HuH-7 (cell line): ENCODE results near the gene SPATA20.

Experiments used
- DNase-seq: peaks from one replicate; pipeline ENCODE4 v3.0.0; 2011; ENCODE audit warnings: low spot score

The SPATA20 gene

GRCh38 chr17:50520483-50520882 lies 26.5 kb upstream of the SPATA20 start:
- no peak for DNase-seq

- DNase-seq: no peak
Measured at GRCh38 chr17:50521514-50521913, 25.5 kb upstream of the SPATA20 start.

- DNase-seq: no peak
Measured at GRCh38 chr17:50522766-50523165, 24.2 kb upstream of the SPATA20 start.

- no peak for DNase-seq
Measured at GRCh38 chr17:50523208-50523607, 23.8 kb upstream of the SPATA20 start.

GRCh38 chr17:50524838-50525237 lies 22.1 kb upstream of the SPATA20 start:
- no peak for DNase-seq

GRCh38 chr17:50527155-50527762 lies 19.7 kb upstream of the SPATA20 start:
- DNase-seq: no peak

- DNase-seq: no peak
Measured at GRCh38 chr17:50527949-50528474, 19.0 kb upstream of the SPATA20 start.

- DNase-seq: no peak
Measured at GRCh38 chr17:50529849-50530248, 17.1 kb upstream of the SPATA20 start.

GRCh38 chr17:50531428-50532025 lies 15.4 kb upstream of the SPATA20 start:
- DNase-seq: no peak

- DNase-seq: no peak
Measured at GRCh38 chr17:50532452-50533024, 14.4 kb upstream of the SPATA20 start, which contains the start of gene EPN3. Gene EPN3, plus strand, starts transcription at chr17:50532735. Its CDS starts 3,822 bp downstream, at chr17:50536557.

GRCh38 chr17:50533185-50533584 lies 13.8 kb upstream of the SPATA20 start:
- no peak for DNase-seq

GRCh38 chr17:50533720-50534148 lies 13.2 kb upstream of the SPATA20 start:
- DNase-seq: no peak

- DNase-seq: no peak
Measured at GRCh38 chr17:50534222-50534978, 12.6 kb upstream of the SPATA20 start.

- DNase-seq: no peak
Measured at GRCh38 chr17:50534979-50535326, 12.0 kb upstream of the SPATA20 start.

- no peak for DNase-seq
Measured at GRCh38 chr17:50535407-50535806, 11.6 kb upstream of the SPATA20 start.

- DNase-seq: no peak
Measured at GRCh38 chr17:50536683-50537646, 10.0 kb upstream of the SPATA20 start.

- no peak for DNase-seq
Measured at GRCh38 chr17:50537721-50538548, 9.0 kb upstream of the SPATA20 start.

GRCh38 chr17:50538549-50539410 lies 8.2 kb upstream of the SPATA20 start:
- peak; percentile 84 for DNase-seq

- DNase-seq: no peak
Measured at GRCh38 chr17:50539762-50540559, 7.0 kb upstream of the SPATA20 start.
